HepG2 (cell line): ENCODE results near the gene WDR37. TPM values are rescaled to one million over a fixed set of nuclear protein-coding genes. Genes with fewer than 3 reads are reported as not detected.

Source experiments
- ATAC-seq: fragments of 200-7000 bp; cut with Tn5 transposase; 3 replicates; pipeline ENCODE4 v1.9.1; 2020; ENCODE audit warnings: mild to moderate bottlenecking, moderate library complexity
- BruUV-seq: library from RNA; stranded (reverse); fragments of 400-500 nt; replicated peaks from 2 replicates; lab custom pipeline; 2021; lab: Mats Ljungman, UMichigan
- CTCF ChIA-PET: fragments of 300-600 bp; formaldehyde crosslinking; extraction: SDS; loops from one replicate; lab custom pipeline; 2021; ENCODE audit warnings: low total read pairs, inconsistent platforms, low intra/inter-chr PET ratio; lab: Yijun Ruan, JAX
- POLR2A ChIA-PET: fragments of 350-600 bp; sonication (Branson Sonifier 250); formaldehyde crosslinking; loops from one replicate; lab custom pipeline; 2020; ENCODE audit warnings: antibody characterized with exemption, inconsistent platforms; lab: Yijun Ruan, JAX
- DNase-seq: peaks from one replicate; pipeline ENCODE4 v3.0.0-alpha.2; 2015; ENCODE audit warnings: low spot score
- FAIRE-seq: peaks from 3 replicates; lab custom pipeline; 2011; peaks lifted over from hg19 to GRCh38; lab: Jason Lieb, UNC
- H2AFZ ChIP-seq: one replicate; pipeline ENCODE4 v1.6.1; 2011; ENCODE audit warnings: low read length, inconsistent platforms
- H3K27ac ChIP-seq: fragments of 300-600 bp; 3 replicates; pipeline ENCODE4 v1.8.0; 2011; ENCODE audit warnings: mixed run types, mild to moderate bottlenecking, mixed read lengths, low read length, inconsistent platforms; ENCODE audit not compliant: insufficient read depth; ENCODE audit errors: extremely low read length
- H3K27me3 ChIP-seq, 2 experiments: fragments of 200-600 bp in 1 of 2; 2 replicates in 1 of 2; 3 replicates in 1 of 2; pipeline versions ENCODE4 v1.6.0 to v1.8.0; 2011; ENCODE audit warnings: low read length in 2 of 2, mild to moderate bottlenecking in 2 of 2, moderate library complexity in 2 of 2, inconsistent platforms in 1 of 2; ENCODE audit not compliant: insufficient read depth in 2 of 2, control insufficient read depth in 1 of 2
- H3K36me3 ChIP-seq, 2 experiments: fragments of 200-600 bp in 1 of 2; replicated peaks in 1 of 2; 2 replicates in 1 of 2; 3 replicates in 1 of 2; pipeline versions ENCODE4 v1.5.1 to v1.8.0; 2011; ENCODE audit warnings: low read length in 2 of 2, inconsistent platforms in 1 of 2; ENCODE audit not compliant: insufficient read depth in 2 of 2, control insufficient read depth in 1 of 2
- H3K4me1 ChIP-seq: 2 replicates; pipeline ENCODE4 v1.5.1; 2012; ENCODE audit warnings: low read length, inconsistent platforms; ENCODE audit not compliant: insufficient read depth
- H3K4me2 ChIP-seq: 2 replicates; pipeline ENCODE4 v1.6.0; 2011; ENCODE audit warnings: low read depth, low read length, inconsistent platforms
- H3K4me3 ChIP-seq, 3 experiments: fragments of 200-600 bp in 1 of 3; sonication (generic), shearing (Covaris generic) in 1 of 3; replicated peaks in 1 of 3; 2 replicates each; pipeline ENCODE4 v1.5.1; 2011 to 2016; ENCODE audit warnings: low read length in 3 of 3, inconsistent platforms in 2 of 3, low read depth in 2 of 3, mild to moderate bottlenecking in 2 of 3, control low read depth in 1 of 3, mixed read lengths in 1 of 3; ENCODE audit not compliant: insufficient read depth in 1 of 3
- H3K79me2 ChIP-seq: one replicate; pipeline ENCODE4 v1.6.1; 2011; ENCODE audit warnings: low read length, inconsistent platforms; ENCODE audit not compliant: insufficient read depth
- H3K9ac ChIP-seq: 2 replicates; pipeline ENCODE4 v1.6.0; 2011; ENCODE audit warnings: mild to moderate bottlenecking, low read depth, low read length, inconsistent platforms; ENCODE audit not compliant: insufficient read depth
- H3K9me3 ChIP-seq: 2 replicates; pipeline ENCODE4 v1.5.1; 2012; ENCODE audit warnings: mild to moderate bottlenecking, low read length
- H4K20me1 ChIP-seq: 2 replicates; pipeline ENCODE4 v1.6.0; 2011; ENCODE audit warnings: inconsistent platforms, mild to moderate bottlenecking, low read length, moderate library complexity; ENCODE audit not compliant: insufficient read depth
- ISL2 ChIP-seq: sonication (generic); formaldehyde crosslinking; IDR thresholded peaks from 2 replicates; pipeline ENCODE4 v1.5.0; 2020; ENCODE audit warnings: missing genetic modification reagents
- NFE2L2 ChIP-seq: fragments of 150-350 bp; IDR thresholded peaks from 2 replicates; pipeline ENCODE4 v1.6.1; 2014; ENCODE audit warnings: low read length
- SOX13 ChIP-seq, 3 experiments: fragments of 450-650 bp in 1 of 3; sonication (generic) in 1 of 3; formaldehyde crosslinking in 1 of 3; IDR thresholded peaks in 2 of 3; conservative IDR thresholded peaks in 1 of 3; 2 replicates each; pipeline versions ENCODE4 v1.5.0 to v1.6.1; 2016 to 2020; ENCODE audit warnings: antibody characterized with exemption in 1 of 3, mild to moderate bottlenecking in 1 of 3, missing compliant biosample characterization in 1 of 3, missing genetic modification reagents in 1 of 3, moderate library complexity in 1 of 3
- TBX3 ChIP-seq: fragments of 450-650 bp; IDR thresholded peaks from 2 replicates; pipeline ENCODE4 v1.6.1; 2017; ENCODE audit warnings: antibody characterized with exemption, mild to moderate bottlenecking, inconsistent platforms, borderline replicate concordance
- ZNF777 ChIP-seq: sonication (generic); formaldehyde crosslinking; IDR thresholded peaks from 2 replicates; pipeline ENCODE4 v1.4.0; 2020; ENCODE audit warnings: missing genetic modification reagents
- ZNF83 ChIP-seq: sonication (generic); formaldehyde crosslinking; IDR thresholded peaks from 2 replicates; pipeline ENCODE4 v1.4.0; 2020; ENCODE audit warnings: missing genetic modification reagents, mild to moderate bottlenecking, borderline replicate concordance
- WGBS: methylation state at CpG from one replicate; pipeline ENCODE4 v1.1.6; 2017; ENCODE audit warnings: low lambda C conversion rate; 5-methylcytosine and 5-hydroxymethylcytosine counted together
- in situ Hi-C: cut with HindIII; loops from 2 replicates; pipeline ENCODE4 v1.10.0; 2017; ENCODE audit warnings: low pct_unique_long_range_greater_than_20kb; ENCODE audit not compliant: extremely low pct_ligation_motif_present
- intact Hi-C: fragments of 100-400 bp; cut with micrococcal nuclease; formaldehyde crosslinking; loops from one replicate; pipeline ENCODE4 v1.10.0; 2022; ENCODE audit not compliant: unreplicated experiment
- polyA plus RNA-seq, 8 experiments: library from polyadenylated mRNA; depleted of rRNA in 3 of 8; stranded (reverse) in 7 of 8; unstranded in 1 of 8; fragments of >200 nt; fragmentation: Illumina TruSeq in 4 of 8; extraction: Trizol in 4 of 8; gene quantifications; 2 replicates each; pipeline versions ENCODE4 v1.2.1 to v1.2.3, GENCODE V29; 2011 to 2016; ENCODE audit warnings: low read depth in 4 of 8, missing spikeins in 1 of 8, mixed read lengths in 1 of 8; ENCODE audit not compliant: insufficient read depth in 1 of 8
- total RNA-seq, 5 experiments: library from RNA; depleted of rRNA; stranded (reverse); fragments of >200 nt; fragmentation: Illumina TruSeq; extraction: Trizol; gene quantifications; 2 replicates each; pipeline ENCODE4 v1.2.3, GENCODE V29; 2016; ENCODE audit warnings: low read depth in 1 of 5
- TF ChIP-seq, protein P1 (sequence below): sonication (generic); formaldehyde crosslinking; IDR thresholded peaks from 2 replicates; pipeline ENCODE4 v1.9.0; 2021; ENCODE audit warnings: missing genetic modification reagents, mild to moderate bottlenecking, borderline replicate concordance

Gene WDR37
- total and polyA plus RNA-seq, 2 of the 13 experiments (the other 11 are each of a cell fraction or from before 2014, with no cell fraction given), result 5.9 to 7.5 TPM

DNA sequence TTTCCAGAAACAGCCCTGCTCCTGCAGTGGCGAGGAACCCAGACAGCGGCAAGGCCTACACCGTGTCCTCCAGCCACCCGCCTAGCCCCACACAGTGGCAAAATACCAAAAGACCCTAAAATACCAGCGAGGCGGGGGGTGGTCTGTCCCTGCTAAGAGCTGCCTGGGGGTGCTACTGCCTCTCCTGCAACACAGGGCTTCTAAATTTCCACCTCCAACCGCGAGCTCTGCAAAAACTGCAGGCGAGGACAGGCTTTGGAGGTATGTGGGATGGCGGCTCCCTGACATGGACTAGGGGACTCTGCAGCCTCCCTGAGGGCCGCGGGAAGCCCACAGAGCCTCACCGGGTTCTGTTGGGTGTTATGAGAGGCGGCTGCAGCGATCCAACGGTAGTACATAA, 122.3 kb downstream of the WDR37 start:
- no peaks in the 10 kb centered on the region for H3K4me1 ChIP-seq
- H3K27ac ChIP-seq, result no peak overlapping the region
- H3K4me2 ChIP-seq, result no peak overlapping the region
- no peak overlapping the region for H2AFZ ChIP-seq
- WGBS, result 51% methylated on average over 6 of the region's 16 CpGs
- no peak for FAIRE-seq
- H3K9ac ChIP-seq, result no peak overlapping the region
- ChIA-PET CTCF (no interaction called here), POLR2A (no interaction called here)
- no peaks in the 10 kb centered on the region for H4K20me1 ChIP-seq
- in situ Hi-C loops (no loop called here), intact Hi-C loops (no loop called here)
- H3K9me3 ChIP-seq, result no peaks in the 10 kb centered on the region
- TF ChIP-seq, protein P1, sequence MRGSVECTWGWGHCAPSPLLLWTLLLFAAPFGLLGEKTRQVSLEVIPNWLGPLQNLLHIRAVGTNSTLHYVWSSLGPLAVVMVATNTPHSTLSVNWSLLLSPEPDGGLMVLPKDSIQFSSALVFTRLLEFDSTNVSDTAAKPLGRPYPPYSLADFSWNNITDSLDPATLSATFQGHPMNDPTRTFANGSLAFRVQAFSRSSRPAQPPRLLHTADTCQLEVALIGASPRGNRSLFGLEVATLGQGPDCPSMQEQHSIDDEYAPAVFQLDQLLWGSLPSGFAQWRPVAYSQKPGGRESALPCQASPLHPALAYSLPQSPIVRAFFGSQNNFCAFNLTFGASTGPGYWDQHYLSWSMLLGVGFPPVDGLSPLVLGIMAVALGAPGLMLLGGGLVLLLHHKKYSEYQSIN, result no peak
- TF ChIP-seq SOX13 (IDR thresholded peaks at IDR 0.05) (no peak), SOX13 (CRISPR knock-in tag; conservative IDR thresholded peaks at IDR 0.05 in 1 of 2, IDR thresholded peaks at IDR 0.05 in 1 of 2) (no peak)
- no peak for ATAC-seq
- no peak overlapping the region for H3K4me3 ChIP-seq
- peaks cover 16 to 77% of the 10 kb centered on the region in 2 experiments; a peak in 4 of 5 replicates for H3K27me3 ChIP-seq
- BruUV-seq, result no TSS peak
- H3K36me3 ChIP-seq, result no peaks in the 10 kb centered on the region
- DNase-seq, result no peak
- H3K79me2 ChIP-seq, result no peaks in the 10 kb centered on the region

- ChIA-PET POLR2A (no interaction called here), CTCF (no interaction called here)
- Histone ChIP-seq H3K4me3 (no peak overlapping the region), H3K79me2 (no peaks in the 10 kb centered on the region), H3K4me2 (no peak overlapping the region), H3K9me3 (no peaks in the 10 kb centered on the region), H3K27me3 (peaks cover 18 to 78% of the 10 kb centered on the region in 2 experiments; a peak in 4 of 5 replicates), H3K9ac (no peak overlapping the region), H3K36me3 (no peaks in the 10 kb centered on the region), H3K4me1 (no peaks in the 10 kb centered on the region), H2AFZ (no peak overlapping the region), H4K20me1 (no peaks in the 10 kb centered on the region), H3K27ac (no peak overlapping the region)
- 36% methylated on average over 18 of the region's 20 CpGs for WGBS
- FAIRE-seq (no peak), DNase-seq (no peak), ATAC-seq (no peak)
- intact Hi-C loops (no loop called here), in situ Hi-C loops (no loop called here)
- no TSS peak for BruUV-seq
- TF ChIP-seq TBX3 (no peak), ZNF83 (CRISPR knock-in tag) (no peak), ZNF777 (CRISPR knock-in tag) (no peak), NFE2L2 (no peak), ISL2 (no peak)
These were observed 123.3 kb downstream of the WDR37 start for GRCh38 chr10:1179346-1180070.
